NCI-H187 (cell line): ENCODE measurements around the gene CHST15.
"Not testable (repeated sequence)": the region's sequence is repeated elsewhere in the genome, so short reads cannot be mapped to it uniquely, and the experiment has no call there.

Source experiments
- DNase-seq, 2 experiments: peaks; one replicate each; lab custom pipeline; 2025; lab: John Stamatoyannopoulos, UW

The CHST15 gene

GRCh38 chr10:124044143-124044862, 49.1 kb downstream of the CHST15 start:
- DNase-seq: no peak

- no peak for DNase-seq
These were observed 49.9 kb downstream of the CHST15 start for GRCh38 chr10:124043310-124044142.

GRCh38 chr10:124042656-124043309, 50.6 kb downstream of the CHST15 start:
- no peak for DNase-seq

DNA sequence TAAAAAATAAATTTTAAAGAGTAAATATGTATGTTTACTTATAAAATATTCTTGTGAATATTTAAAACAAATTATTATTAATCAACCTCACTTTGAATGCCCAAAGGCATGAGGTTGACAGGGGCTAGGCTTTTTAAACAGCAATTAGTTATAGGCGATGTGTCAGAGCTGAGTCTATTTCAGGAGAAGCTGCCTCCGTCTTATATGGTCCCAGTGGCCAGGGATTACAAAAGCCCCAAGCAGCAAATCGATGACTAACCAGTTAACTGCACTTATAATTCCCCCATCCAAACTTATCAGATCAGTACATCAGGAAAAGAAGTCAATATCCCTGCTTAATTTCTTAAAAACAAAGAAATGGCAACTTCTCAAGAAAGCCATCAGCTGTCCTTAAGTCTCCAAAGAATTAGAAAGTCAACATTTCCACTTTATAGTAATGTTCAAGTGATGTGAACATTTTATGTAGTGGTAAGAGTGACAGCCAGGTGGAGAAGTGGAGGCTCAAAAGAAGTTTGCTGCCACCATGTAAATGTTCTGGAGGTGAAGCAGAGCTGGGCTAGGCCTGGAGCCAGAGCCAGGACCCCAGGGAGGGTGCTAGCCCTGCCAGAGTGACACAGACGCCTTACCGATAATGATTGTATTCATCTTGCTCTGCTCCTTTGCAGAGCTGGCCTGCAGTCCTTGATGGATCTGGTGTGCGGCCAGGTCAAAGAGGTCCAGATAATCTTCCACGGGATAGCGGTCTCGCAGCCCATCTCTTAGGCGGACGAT, 51.5 kb downstream of the CHST15 start:
- DNase-seq: no peak

- DNase-seq: no peak
These were observed 52.8 kb downstream of the CHST15 start for GRCh38 chr10:124040451-124041188.

DNA sequence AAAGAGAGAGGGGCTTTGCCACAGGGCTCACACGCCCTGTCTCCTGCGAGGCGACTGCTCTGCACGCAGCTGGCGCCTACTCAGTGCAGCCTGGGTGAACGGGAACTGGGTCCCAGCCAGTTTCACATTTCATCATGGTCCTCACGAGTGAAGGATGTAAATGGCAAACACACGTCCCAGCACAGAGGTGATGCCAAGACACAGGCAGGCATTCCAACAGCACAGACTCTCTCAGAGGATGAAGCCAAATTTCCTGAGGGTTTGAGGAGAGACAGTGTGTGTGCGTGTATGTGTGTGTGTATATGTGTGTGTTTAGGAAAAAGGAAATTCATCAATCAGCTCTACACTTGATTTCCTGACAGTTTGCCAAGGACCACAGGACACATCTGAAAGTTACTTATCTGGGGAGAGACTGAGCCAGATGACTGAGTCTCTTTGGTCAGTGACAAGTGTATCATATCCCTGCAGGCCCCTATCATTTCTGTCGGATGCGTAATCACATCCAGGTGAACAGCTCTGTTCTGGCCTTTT, 53.9 kb downstream of the CHST15 start:
- no peak for DNase-seq

GRCh38 chr10:124037784-124038183, 55.6 kb downstream of the CHST15 start:
- no peak for DNase-seq

GRCh38 chr10:124037286-124037685, 56.1 kb downstream of the CHST15 start:
- DNase-seq: no peak

GRCh38 chr10:124036746-124037145, 56.7 kb downstream of the CHST15 start:
- no peak for DNase-seq

GRCh38 chr10:124035928-124036558, 57.4 kb downstream of the CHST15 start:
- DNase-seq: no peak

- DNase-seq: no peak
These were observed 58.0 kb downstream of the CHST15 start for GRCh38 chr10:124035306-124035927.

- DNase-seq: not testable (repeated sequence)
These were observed 58.7 kb downstream of the CHST15 start for GRCh38 chr10:124034576-124035305.

DNA sequence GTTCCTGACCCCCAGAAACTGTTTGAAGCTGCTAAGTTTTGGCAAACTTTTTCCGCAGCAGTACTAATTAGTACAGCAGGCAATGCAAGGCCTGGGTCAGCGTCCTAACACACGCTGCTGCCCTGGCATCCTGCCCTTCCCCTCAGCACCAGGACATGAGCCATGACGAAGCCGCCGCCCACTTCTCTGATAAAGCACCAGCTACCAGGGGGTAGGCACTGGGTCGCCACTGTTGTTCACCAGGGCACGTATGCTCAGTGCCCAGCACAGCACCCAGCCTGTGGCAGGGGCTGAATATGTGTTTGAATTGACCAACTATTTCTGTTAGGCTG, 59.5 kb downstream of the CHST15 start:
- no peak for DNase-seq

GRCh38 chr10:124032971-124033886, 60.2 kb downstream of the CHST15 start:
- no peak for DNase-seq

DNA sequence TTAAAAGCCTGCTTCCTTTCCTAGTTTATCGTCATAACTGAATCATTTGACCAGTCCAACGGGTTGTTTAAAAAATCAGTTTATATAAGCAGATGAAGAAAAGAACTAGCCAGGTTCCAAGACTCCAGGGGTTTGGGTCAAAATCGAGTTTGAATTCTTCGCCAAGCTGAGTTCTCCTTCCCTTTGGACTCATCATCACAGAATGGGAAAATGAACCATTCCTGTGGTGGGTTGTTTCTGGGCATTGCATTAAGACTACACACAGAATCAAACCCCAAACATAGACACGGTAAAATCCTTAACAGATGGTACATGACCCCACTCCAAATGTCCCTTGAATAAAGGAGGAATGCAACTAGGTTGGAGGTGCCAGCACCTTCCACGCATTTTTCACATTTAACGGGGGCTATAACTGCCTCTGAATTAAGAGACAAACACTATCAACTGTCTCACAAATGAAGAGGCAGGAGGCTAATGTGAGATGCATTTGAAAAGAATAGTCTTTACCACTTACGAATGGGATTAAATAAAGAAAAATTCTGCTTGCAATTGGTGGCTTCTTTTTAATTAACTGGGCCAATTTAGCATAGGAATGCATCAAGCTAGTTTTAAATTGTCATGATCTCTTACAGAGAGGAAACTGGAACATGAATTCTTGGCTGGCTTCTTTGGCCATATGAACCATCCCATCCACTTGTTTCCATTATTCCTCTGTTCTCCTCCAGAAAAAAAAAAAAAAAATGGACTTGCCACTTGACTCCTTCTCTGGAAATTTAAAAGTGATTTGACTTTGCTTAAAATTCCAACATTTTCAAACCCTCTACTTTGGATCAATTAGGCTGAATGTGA, 61.1 kb downstream of the CHST15 start:
- DNase-seq: no peak

DNA sequence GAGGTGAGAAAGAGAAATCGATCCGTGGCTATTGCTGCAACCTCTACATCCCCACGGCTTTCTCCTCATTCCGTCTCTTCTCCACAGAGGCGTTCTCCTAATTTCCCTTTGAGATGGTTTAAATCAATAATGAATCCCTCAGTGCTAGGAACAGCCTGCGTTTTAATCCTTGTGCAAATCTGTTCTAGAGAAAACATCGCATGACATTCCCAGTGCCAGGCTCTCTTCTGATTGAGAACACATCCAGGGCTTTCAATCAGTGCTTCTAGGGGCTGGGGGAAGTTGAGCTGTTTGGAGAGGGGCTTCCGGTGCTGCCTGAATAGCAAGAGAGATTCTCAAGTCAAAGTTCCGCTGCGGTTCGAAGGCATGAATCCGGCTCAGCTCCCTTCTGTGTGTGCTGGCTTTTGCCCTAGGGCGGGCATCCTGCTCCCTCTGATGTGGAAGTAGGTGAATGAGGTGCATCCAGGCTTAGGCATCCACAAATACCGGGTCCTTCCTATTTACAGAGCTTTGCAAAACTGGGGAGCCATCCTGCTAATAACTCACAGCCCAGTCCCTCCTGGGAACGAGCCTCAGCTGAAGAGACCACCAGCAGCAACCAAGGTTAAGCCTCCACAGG, 62.8 kb downstream of the CHST15 start:
- DNase-seq: no peak

GRCh38 chr10:124030061-124030460, 63.3 kb downstream of the CHST15 start:
- DNase-seq: no peak
